GM18868 (cell line): ENCODE measurements around the gene ACTN2.

Source experiments
- ATAC-seq: cut with Tn5 transposase; IDR thresholded peaks from one replicate; pipeline ENCODE4 v1.9.1; 2021; ENCODE audit warnings: mild to moderate bottlenecking, moderate library complexity; ENCODE audit not compliant: unreplicated experiment

ACTN2 gene

GRCh38 chr1:236734141-236734765 is 48.0 kb downstream of the ACTN2 start:
- peak; percentile 69 for ATAC-seq

DNA sequence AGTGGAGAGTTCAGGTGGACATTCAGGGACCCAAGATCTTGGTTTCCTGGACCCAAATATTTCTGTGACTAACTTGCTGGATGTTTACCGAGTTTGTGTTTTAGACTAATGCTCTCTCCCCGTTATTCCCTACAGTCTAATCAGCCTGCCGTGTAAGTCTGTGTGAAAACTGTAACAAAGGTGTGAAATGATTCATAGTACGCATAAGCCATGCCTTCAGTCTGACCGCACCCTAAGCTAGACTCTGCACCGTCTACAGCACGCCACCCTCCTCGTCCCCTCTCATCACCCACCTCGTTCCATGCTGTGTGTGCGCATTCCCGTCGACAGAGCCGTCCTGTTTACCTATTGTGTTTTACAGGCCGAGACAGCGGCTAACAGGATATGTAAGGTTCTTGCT is 50.5 kb downstream of the ACTN2 start:
- ATAC-seq, result no peak

DNA sequence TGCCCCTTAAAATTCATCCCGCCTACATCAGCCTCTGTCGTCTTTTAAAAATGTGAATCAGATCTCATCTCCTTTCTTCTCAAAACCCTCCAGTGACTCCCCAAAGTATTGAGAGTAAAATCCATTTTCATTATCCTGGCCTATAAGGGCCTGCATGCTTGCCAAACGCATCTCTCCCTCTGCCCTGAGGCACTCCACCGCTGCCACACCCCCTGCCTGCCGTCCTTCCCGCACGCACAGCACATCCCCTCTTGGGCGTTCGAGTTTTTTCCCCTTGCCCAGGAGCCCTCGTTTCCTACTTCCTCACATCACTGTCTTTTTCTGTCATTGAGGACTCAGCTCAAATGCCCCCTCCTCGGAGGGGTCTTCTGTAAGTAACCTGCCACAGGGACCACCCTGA is 55.5 kb downstream of the ACTN2 start:
- ATAC-seq, result no peak

DNA sequence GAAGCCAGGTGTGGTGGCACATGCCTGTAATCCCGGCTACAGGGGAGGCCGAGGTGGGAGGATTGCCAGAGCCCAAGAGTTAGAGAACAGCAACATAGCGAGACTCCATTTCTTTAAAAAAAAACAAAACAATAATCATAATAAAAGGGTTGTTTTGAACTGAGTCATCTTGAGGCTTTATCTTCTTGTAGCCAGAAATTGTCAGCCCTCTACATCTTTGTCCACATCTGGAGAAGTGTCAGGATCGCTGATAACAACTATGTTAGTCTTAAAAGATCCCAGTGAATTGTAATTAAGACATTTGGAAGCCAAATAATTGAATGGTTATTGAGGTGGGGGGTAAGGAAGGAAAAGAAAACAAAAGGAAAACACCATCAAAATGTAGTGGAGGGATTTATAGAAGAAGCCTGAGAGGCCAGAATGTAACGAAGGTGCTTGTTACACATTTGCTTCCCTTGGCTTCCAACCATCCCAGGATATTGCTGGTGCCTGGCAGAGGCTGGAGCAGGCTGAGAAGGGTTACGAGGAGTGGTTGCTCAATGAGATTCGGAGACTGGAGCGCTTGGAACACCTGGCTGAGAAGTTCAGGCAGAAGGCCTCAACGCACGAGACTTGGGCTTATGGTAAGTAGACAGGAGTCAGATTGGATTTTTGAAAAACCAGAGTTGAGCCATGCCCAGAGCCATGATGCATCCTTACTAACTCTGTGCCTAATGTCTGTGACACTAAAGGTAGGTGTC is 56.3 kb downstream of the ACTN2 start:
- ATAC-seq, result no peak

- no peak for ATAC-seq
Observed at GRCh38 chr1:236744533-236744932, 58.2 kb downstream of the ACTN2 start.

- no peak for ATAC-seq
Observed at GRCh38 chr1:236746785-236747184, 60.5 kb downstream of the ACTN2 start.

GRCh38 chr1:236747311-236747985 is 61.1 kb downstream of the ACTN2 start:
- no peak for ATAC-seq

- ATAC-seq, result peak; percentile 51
Observed at GRCh38 chr1:236748268-236748870, 62.1 kb downstream of the ACTN2 start.

DNA sequence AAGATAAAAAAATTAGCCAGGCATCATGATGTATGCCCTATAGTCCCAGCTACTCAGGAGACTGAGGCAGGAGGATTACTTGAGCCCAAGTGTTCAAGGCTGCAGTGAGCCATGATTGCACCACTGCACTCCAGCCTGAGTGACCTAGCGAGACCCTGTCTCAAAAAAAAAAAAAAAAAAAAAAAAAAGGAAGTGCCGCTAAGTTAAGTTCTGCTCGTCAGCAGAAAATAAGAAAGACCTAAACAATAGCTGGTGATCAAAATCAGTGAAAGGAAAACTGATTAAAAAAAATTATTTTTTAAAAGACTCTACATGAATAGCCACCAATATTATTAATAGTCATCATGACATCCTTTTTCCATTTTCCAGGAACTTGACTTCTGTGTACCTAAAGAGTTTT is 64.6 kb downstream of the ACTN2 start:
- no peak for ATAC-seq

DNA sequence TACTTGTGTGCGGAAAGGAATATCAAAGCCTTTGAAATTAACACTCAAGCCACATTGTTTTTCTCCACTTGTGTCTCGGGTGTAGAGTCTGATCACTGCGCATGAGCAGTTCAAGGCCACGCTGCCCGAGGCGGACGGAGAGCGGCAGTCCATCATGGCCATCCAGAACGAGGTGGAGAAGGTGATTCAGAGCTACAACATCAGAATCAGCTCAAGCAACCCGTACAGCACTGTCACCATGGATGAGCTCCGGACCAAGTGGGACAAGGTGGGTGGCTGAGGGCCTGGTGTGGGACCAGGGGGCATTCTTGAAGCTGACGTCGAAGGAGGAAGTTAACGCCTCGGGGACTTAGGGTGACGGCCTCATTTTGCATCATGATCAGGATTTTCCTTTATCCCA is 65.1 kb downstream of the ACTN2 start:
- no peak for ATAC-seq

- no peak for ATAC-seq
Observed at GRCh38 chr1:236751935-236752334, 65.6 kb downstream of the ACTN2 start.

- no peak for ATAC-seq
Observed at GRCh38 chr1:236753516-236753915, 67.2 kb downstream of the ACTN2 start.

DNA sequence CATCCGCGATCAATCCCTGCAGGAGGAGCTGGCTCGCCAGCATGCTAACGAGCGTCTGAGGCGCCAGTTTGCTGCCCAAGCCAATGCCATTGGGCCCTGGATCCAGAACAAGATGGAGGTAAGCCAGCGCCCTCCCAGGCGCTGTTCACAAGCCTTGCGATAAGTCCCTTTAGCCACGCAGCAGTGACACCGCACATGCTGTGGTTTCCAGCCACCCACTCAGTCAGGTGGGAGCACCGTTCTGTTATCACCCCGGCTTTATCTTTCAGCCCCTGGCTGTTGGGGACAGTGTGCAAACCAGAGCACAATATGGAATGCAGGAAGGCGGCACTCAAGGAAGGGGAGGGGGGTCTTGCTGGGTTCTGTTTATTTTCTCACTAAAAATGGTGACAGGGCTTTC is 67.7 kb downstream of the ACTN2 start:
- ATAC-seq, result no peak

DNA sequence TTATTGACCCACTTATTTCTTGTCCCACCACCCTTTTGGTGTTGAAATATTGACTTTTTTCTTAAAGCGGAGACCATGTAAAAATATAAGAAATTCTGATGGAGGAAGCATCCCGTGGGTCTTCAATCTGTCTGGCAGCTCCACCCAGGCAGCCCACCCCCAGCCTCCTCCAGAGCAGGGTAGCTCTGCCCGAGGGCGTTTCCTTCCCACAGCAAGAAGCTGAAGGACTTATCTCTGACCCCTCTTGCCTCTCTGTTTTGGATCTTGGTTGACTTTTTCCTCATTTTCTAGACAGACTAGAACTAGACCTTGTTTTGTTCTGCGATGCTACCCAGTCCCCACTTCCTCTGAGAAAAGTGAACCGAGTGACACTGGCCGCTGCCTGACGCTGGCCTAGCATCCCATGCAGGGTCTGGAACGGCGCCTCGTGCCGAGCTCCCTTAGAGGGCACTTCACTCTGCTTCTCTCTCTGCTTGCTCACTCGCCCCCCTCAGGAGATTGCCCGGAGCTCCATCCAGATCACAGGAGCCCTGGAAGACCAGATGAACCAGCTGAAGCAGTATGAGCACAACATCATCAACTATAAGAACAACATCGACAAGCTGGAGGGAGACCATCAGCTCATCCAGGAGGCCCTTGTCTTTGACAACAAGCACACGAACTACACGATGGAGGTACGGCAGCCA is 68.4 kb downstream of the ACTN2 start:
- no peak for ATAC-seq

- ATAC-seq, result no peak
Observed at GRCh38 chr1:236757640-236758039, 71.3 kb downstream of the ACTN2 start.

DNA sequence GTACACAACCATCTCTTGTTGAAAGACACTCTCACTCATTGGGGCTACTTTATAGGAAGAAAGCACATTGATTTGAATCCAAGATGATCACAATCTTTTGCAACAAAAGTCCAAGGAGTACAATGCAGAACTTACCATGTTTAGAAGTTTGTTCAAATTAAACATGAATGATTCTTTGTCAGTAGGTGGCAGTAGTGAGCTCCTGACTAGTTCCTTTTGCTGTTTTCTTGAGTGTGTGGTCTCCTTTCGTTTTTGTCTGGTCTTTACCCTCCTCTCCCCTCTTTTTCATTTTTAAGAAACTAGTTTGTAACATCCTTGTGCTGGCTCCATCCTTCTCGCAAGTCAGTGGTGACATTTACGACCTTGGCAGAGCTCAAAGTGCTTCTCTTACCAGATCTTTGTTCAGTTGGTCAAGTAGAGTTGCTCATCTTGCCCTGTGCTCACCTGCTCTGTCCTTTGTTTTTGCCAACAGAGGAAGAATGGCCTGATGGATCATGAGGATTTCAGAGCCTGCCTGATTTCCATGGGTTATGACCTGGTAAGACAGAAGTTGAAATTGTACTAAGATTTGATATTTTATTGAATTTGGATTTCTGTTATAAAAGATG is 73.1 kb downstream of the ACTN2 start:
- ATAC-seq, result peak; percentile 81

GRCh38 chr1:236760480-236760879 is 74.2 kb downstream of the ACTN2 start:
- ATAC-seq, result no peak

DNA sequence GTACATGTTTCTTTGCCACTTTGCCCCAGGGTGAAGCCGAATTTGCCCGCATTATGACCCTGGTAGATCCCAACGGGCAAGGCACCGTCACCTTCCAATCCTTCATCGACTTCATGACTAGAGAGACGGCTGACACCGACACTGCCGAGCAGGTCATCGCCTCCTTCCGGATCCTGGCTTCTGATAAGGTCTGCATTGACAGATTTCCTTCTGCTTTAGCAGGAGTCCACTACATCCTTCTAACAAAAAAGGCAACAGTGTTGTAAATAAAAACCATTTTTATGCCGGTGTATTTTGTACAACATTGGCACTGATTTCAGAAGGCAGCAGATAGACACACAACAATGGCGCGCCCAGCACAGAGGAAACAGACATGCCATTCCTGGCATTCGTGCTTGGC is 74.7 kb downstream of the ACTN2 start:
- no peak for ATAC-seq

DNA sequence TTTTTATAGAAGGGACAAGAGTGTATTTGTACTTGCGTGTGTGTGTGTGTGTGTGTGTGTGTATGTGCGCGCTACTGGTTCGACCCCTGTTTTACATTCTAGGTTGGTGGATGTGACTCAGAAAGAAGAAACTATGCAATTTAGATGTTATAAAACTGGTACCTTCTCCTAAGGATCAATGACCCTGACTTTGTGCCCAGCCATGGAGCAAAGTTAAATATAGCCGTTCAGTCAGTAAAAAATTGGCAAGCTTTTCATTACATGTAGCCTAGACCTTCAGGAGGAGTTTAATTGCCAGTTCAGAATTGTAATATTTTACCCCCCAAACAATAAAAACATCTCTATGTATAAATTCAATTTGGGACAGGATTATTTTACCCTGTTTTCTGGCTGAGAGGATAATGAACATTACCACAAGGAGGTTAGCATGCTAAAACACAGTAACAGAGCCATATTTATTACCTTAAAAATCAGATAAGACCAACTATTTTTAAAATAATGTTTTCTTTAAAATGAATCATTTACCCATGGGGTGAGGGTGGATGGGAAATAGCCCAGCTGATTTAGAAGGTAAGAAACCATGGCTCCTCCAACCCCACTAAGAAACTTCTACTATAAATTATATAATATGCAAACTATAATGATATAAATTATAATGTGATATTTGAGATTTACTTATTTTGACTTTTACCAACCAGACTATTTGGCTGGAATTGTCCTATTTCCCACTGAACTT is 75.3 kb downstream of the ACTN2 start:
- ATAC-seq, result no peak

- ATAC-seq, result no peak
Observed at GRCh38 chr1:236762410-236762809, 76.1 kb downstream of the ACTN2 start.
